Panc1 (cell line): ENCODE data around the gene CORO2B.

Experiments
- CTCF ChIP-seq: fragments of 450-650 bp; IDR thresholded peaks from 2 replicates; pipeline ENCODE4 v1.5.1; 2017; ENCODE audit warnings: mild to moderate bottlenecking
- REST ChIP-seq, 2 experiments: IDR thresholded peaks; 2 replicates each; pipeline ENCODE4 v1.6.1; 2011 to 2012; ENCODE audit warnings: low read depth in 2 of 2, control low read depth in 1 of 2, low read length in 1 of 2, mild to moderate bottlenecking in 1 of 2, moderate library complexity in 1 of 2; ENCODE audit not compliant: insufficient read depth in 1 of 2

- TF ChIP-seq CTCF, result no peak
- TF ChIP-seq REST (IDR thresholded peaks at IDR 0.05; ENCODE audit: insufficient read depth in 1 of 2, low read depth in 2 of 2, low read length in 1 of 2), result no peak
Measured at GRCh38 chr15:68764090-68764489, 185.3 kb downstream of the CORO2B start.
